UCSD-AML1 (cell line): ENCODE results near the gene SYNGR1.
"Not testable (repeated sequence)": the region's sequence is repeated elsewhere in the genome, so short reads cannot be mapped to it uniquely, and the experiment has no call there.

Experiments used
- DNase-seq: peaks from one replicate; lab custom pipeline; 2025; ENCODE audit not compliant: unreplicated experiment; lab: John Stamatoyannopoulos, UW

Gene SYNGR1

GRCh38 chr22:39405346-39406085 is 55.7 kb downstream of the SYNGR1 start:
- DNase-seq = no peak

GRCh38 chr22:39408173-39408572 is 58.4 kb downstream of the SYNGR1 start:
- no peak for DNase-seq

GRCh38 chr22:39408807-39409206 is 59.0 kb downstream of the SYNGR1 start:
- DNase-seq = no peak

- DNase-seq = no peak
These were observed 59.8 kb downstream of the SYNGR1 start for GRCh38 chr22:39409516-39410029.

GRCh38 chr22:39410264-39410663 is 60.5 kb downstream of the SYNGR1 start:
- DNase-seq = no peak

- DNase-seq = not testable (repeated sequence)
These were observed 62.1 kb downstream of the SYNGR1 start for GRCh38 chr22:39411828-39412365.

GRCh38 chr22:39413204-39413603 is 63.4 kb downstream of the SYNGR1 start:
- not testable (repeated sequence) for DNase-seq

- no peak for DNase-seq
These were observed 64.6 kb downstream of the SYNGR1 start for GRCh38 chr22:39414377-39414776.

GRCh38 chr22:39414886-39415285 is 65.1 kb downstream of the SYNGR1 start:
- no peak for DNase-seq

GRCh38 chr22:39415506-39415905 is 65.7 kb downstream of the SYNGR1 start:
- no peak for DNase-seq

GRCh38 chr22:39416319-39416718 is 66.5 kb downstream of the SYNGR1 start:
- no peak for DNase-seq

GRCh38 chr22:39417641-39418040 is 67.8 kb downstream of the SYNGR1 start:
- no peak for DNase-seq

- no peak for DNase-seq
These were observed 68.9 kb downstream of the SYNGR1 start for GRCh38 chr22:39418696-39419095.

GRCh38 chr22:39419096-39419495 is 69.3 kb downstream of the SYNGR1 start:
- DNase-seq = no peak

GRCh38 chr22:39419911-39420310 is 70.1 kb downstream of the SYNGR1 start:
- DNase-seq = no peak

- no peak for DNase-seq
These were observed 71.9 kb downstream of the SYNGR1 start for GRCh38 chr22:39421691-39422090.

GRCh38 chr22:39422101-39422500 is 72.3 kb downstream of the SYNGR1 start:
- no peak for DNase-seq

GRCh38 chr22:39422721-39423120 is 72.9 kb downstream of the SYNGR1 start:
- no peak for DNase-seq

GRCh38 chr22:39423976-39424375 is 74.2 kb downstream of the SYNGR1 start:
- DNase-seq = no peak

GRCh38 chr22:39426380-39427043 is 76.7 kb downstream of the SYNGR1 start:
- no peak for DNase-seq

- no peak for DNase-seq
These were observed 78.2 kb downstream of the SYNGR1 start for GRCh38 chr22:39427751-39428596.
